ENCODE results near the gene ZNF862. TPM values are rescaled to one million over a fixed set of nuclear protein-coding genes. Genes with fewer than 3 reads are reported as not detected.

ZNF862 gene
- total RNA-seq, 1 experiment from 2014 or later, result 3.6 TPM

- Mint-ChIP-seq H3K9me3 (peaks cover 3% of the 10 kb centered on the region; the same call in 1 of the 2 replicates), H3K4me1 (no peaks in the 10 kb centered on the region), H3K36me3 (no peaks in the 10 kb centered on the region), H3K4me3 (no peak overlapping the region), H3K27ac (no peak overlapping the region), H3K27me3 (ENCODE audit: low read depth) (no peaks in the 10 kb centered on the region; the same call in 1 of the 2 replicates)
- DNase-seq (ENCODE audit: low spot score) (no peak), ATAC-seq (no peak)
- CTCF ChIA-PET, result interaction anchor here (1.9 kb wide), 1 partner anchor 30 kb away, joined by 13 read pairs; no protein-coding TSS in a partner anchor
- TF ChIP-seq ZNF425 (CRISPR knock-in tag; conservative IDR thresholded peaks at IDR 0.05), result no peak
- TF ChIP-seq USF1 (CRISPR knock-in tag; IDR thresholded peaks at IDR 0.05), result no peak
- no peak for TF ChIP-seq ZNF396 (CRISPR knock-in tag; IDR thresholded peaks at IDR 0.05; ENCODE audit: borderline replicate concordance)
- TF ChIP-seq TP53 (CRISPR knock-in tag; IDR thresholded peaks at IDR 0.05), result no peak
- TF ChIP-seq ZNF671 (CRISPR knock-in tag; IDR thresholded peaks at IDR 0.05), result no peak
- TF ChIP-seq CDX4 (CRISPR knock-in tag; IDR thresholded peaks at IDR 0.05; ENCODE audit: borderline replicate concordance), result no peak
- TF ChIP-seq NFATC4 (CRISPR knock-in tag; IDR thresholded peaks at IDR 0.05), result no peak
- no peak for TF ChIP-seq ZNF232 (CRISPR knock-in tag; IDR thresholded peaks at IDR 0.05)
- no peak for TF ChIP-seq MYBL2 (CRISPR knock-in tag; IDR thresholded peaks at IDR 0.05)
- no peak for TF ChIP-seq SP1 (CRISPR knock-in tag; conservative IDR thresholded peaks at IDR 0.05)
- TF ChIP-seq CTCF (IDR thresholded peaks at IDR 0.05), result no peak
- no peak for TF ChIP-seq OVOL2 (CRISPR knock-in tag; IDR thresholded peaks at IDR 0.05; ENCODE audit: borderline replicate concordance)
- no peak for TF ChIP-seq ATF2 (CRISPR knock-in tag; IDR thresholded peaks at IDR 0.05; ENCODE audit: borderline replicate concordance, low read depth)
- no peak for TF ChIP-seq USF2 (CRISPR knock-in tag; IDR thresholded peaks at IDR 0.05)
- TF ChIP-seq GTF2I (CRISPR knock-in tag; conservative IDR thresholded peaks at IDR 0.05), result no peak
- POLR2A ChIA-PET, result interaction anchor here (0.7 kb wide), 1 partner anchor 18 kb away, joined by 4 read pairs; the partner anchor contains the start of gene ZNF862
These were observed 18.2 kb upstream of the ZNF862 start for GRCh38 chr7:149819961-149820340.

GRCh38 chr7:149820622-149821190, 17.5 kb upstream of the ZNF862 start:
- no peaks in the 10 kb centered on the region for H3K36me3 Mint-ChIP-seq
- DNase-seq (ENCODE audit: low spot score), result no peak
- ChIA-PET POLR2A (no interaction called here), CTCF (interaction anchor here (1.0 to 1.9 kb wide), 2 partner anchors 14 to 29 kb away, joined by 3 to 13 read pairs; no protein-coding TSS in a partner anchor)
- H3K4me1 Mint-ChIP-seq, result no peaks in the 10 kb centered on the region
- no peak overlapping the region for H3K4me3 Mint-ChIP-seq
- ATAC-seq, result no peak
- H3K9me3 Mint-ChIP-seq, result peaks cover 3% of the 10 kb centered on the region; the same call in 1 of the 2 replicates
- no peaks in the 10 kb centered on the region; the same call in 1 of the 2 replicates for H3K27me3 Mint-ChIP-seq (ENCODE audit: low read depth)
- H3K27ac Mint-ChIP-seq, result no peak overlapping the region
- TF ChIP-seq IRF2 (CRISPR knock-in tag; IDR thresholded peaks at IDR 0.05; ENCODE audit: borderline replicate concordance, low read depth) (no peak), ATF3 (CRISPR knock-in tag; conservative IDR thresholded peaks at IDR 0.05) (no peak), E2F1 (CRISPR knock-in tag; IDR thresholded peaks at IDR 0.05) (no peak), ATF1 (CRISPR knock-in tag; IDR thresholded peaks at IDR 0.05) (no peak), ZNF263 (CRISPR knock-in tag; IDR thresholded peaks at IDR 0.05; ENCODE audit: low read depth) (no peak), ETV6 (CRISPR knock-in tag; IDR thresholded peaks at IDR 0.05) (no peak), ZNF423 (CRISPR knock-in tag; IDR thresholded peaks at IDR 0.05) (no peak), ATF2 (CRISPR knock-in tag; IDR thresholded peaks at IDR 0.05; ENCODE audit: borderline replicate concordance, low read depth) (no peak), ZNF396 (CRISPR knock-in tag; IDR thresholded peaks at IDR 0.05; ENCODE audit: borderline replicate concordance) (no peak)
